H1 (cell line): ENCODE data around the gene RPUSD4. TPM values are rescaled to one million over a fixed set of nuclear protein-coding genes. Genes with fewer than 3 reads are reported as not detected.

ENCODE experiments used
- CTCF ChIA-PET: fragments of 300-600 bp; sonication (Branson Sonifier 250); formaldehyde crosslinking; loops from one replicate; lab custom pipeline; 2021; ENCODE audit not compliant: partially characterized antibody; lab: Charles Lee
- POLR2A ChIA-PET: fragments of 300-600 bp; sonication (Branson Sonifier 250); formaldehyde crosslinking; loops from one replicate; lab custom pipeline; 2021; ENCODE audit warnings: inconsistent platforms; ENCODE audit not compliant: partially characterized antibody; lab: Charles Lee
- DNase-seq, 2 experiments: peaks; one replicate each; pipeline versions ENCODE4 v3.0.0 to v3.0.0-alpha.2; 2010 to 2022; ENCODE audit warnings: low spot score in 2 of 2, low read depth in 1 of 2, mixed read lengths in 1 of 2
- FAIRE-seq: peaks from 2 replicates; lab custom pipeline; 2011; peaks lifted over from hg19 to GRCh38; lab: Jason Lieb, UNC
- H2AFZ ChIP-seq: 2 replicates; pipeline ENCODE4 v1.8.1; 2012; ENCODE audit warnings: low read length, inconsistent platforms
- H2AK5ac ChIP-seq: 2 replicates; pipeline ENCODE4 v1.6.1; 2013; ENCODE audit warnings: low read depth, low read length
- H2BK120ac ChIP-seq: replicated peaks from 2 replicates; pipeline ENCODE3; 2013; ENCODE audit warnings: low read depth, low read length, inconsistent platforms
- H2BK12ac ChIP-seq: 2 replicates; pipeline ENCODE4 v1.6.1; 2013; ENCODE audit warnings: low read depth, low read length
- H2BK15ac ChIP-seq: 2 replicates; pipeline ENCODE4 v1.6.1; 2013; ENCODE audit warnings: low read length
- H2BK20ac ChIP-seq: 2 replicates; pipeline ENCODE4 v1.6.1; 2013; ENCODE audit warnings: low read length
- H2BK5ac ChIP-seq: 2 replicates; pipeline ENCODE4 v1.6.1; 2013; ENCODE audit warnings: low read depth, low read length
- H3K14ac ChIP-seq: 2 replicates; pipeline ENCODE4 v1.6.1; 2013; ENCODE audit warnings: inconsistent platforms; ENCODE audit not compliant: insufficient read length
- H3K18ac ChIP-seq: 2 replicates; pipeline ENCODE4 v1.6.1; 2013; ENCODE audit warnings: low read length; ENCODE audit errors: extremely low read depth
- H3K23ac ChIP-seq: 2 replicates; pipeline ENCODE4 v1.6.1; 2013; ENCODE audit warnings: inconsistent platforms; ENCODE audit not compliant: insufficient read length
- H3K23me2 ChIP-seq: 2 replicates; pipeline ENCODE4 v1.6.1; 2013; ENCODE audit warnings: low read depth, low read length
- H3K27ac ChIP-seq: 2 replicates; pipeline ENCODE4 v1.6.1; 2011; ENCODE audit warnings: low read depth, low read length, inconsistent platforms
- H3K27me3 ChIP-seq, 4 experiments: replicated peaks in 1 of 4; 1 replicate in 1 of 4; 2 replicates in 3 of 4; pipeline versions ENCODE4 v1.6.1 to v1.8.1; 2011 to 2013; ENCODE audit warnings: low read length in 3 of 4, mild to moderate bottlenecking in 3 of 4, inconsistent platforms in 2 of 4, mixed read lengths in 2 of 4, moderate library complexity in 1 of 4; ENCODE audit not compliant: control insufficient read depth in 3 of 4, insufficient read depth in 3 of 4; ENCODE audit errors: extremely low read depth in 1 of 4
- H3K36me3 ChIP-seq, 4 experiments: 2 replicates each; pipeline versions ENCODE4 v1.6.1 to v1.8.1; 2011 to 2013; ENCODE audit warnings: mild to moderate bottlenecking in 4 of 4, low read length in 3 of 4, moderate library complexity in 2 of 4, control low read depth in 1 of 4, inconsistent platforms in 1 of 4; ENCODE audit not compliant: insufficient read depth in 4 of 4, control insufficient read depth in 2 of 4
- H3K4ac ChIP-seq: replicated peaks from 2 replicates; pipeline ENCODE3; 2013; ENCODE audit warnings: low read length, low read depth, mixed read lengths, inconsistent platforms; ENCODE audit not compliant: insufficient read length
- H3K4me1 ChIP-seq, 4 experiments: replicated peaks in 1 of 4; 1 replicate in 1 of 4; 2 replicates in 3 of 4; pipeline versions ENCODE4 v1.6.1 to v1.8.1; 2011 to 2013; ENCODE audit warnings: low read length in 3 of 4, inconsistent platforms in 2 of 4, mixed read lengths in 1 of 4; ENCODE audit not compliant: insufficient read depth in 4 of 4, control insufficient read depth in 3 of 4
- H3K4me2 ChIP-seq, 2 experiments: 2 replicates each; pipeline versions ENCODE4 v1.6.1 to v1.8.1; 2011 to 2013; ENCODE audit warnings: low read depth in 2 of 2, low read length in 2 of 2, control low read depth in 1 of 2, inconsistent platforms in 1 of 2, mild to moderate bottlenecking in 1 of 2; ENCODE audit not compliant: insufficient read depth in 1 of 2
- H3K4me3 ChIP-seq, 4 experiments: fragments of 200-600, 300-600 bp in 1 of 4; sonication (generic), shearing (Covaris generic), sonication (Bioruptor Twin) in 1 of 4; 2 replicates each; pipeline versions ENCODE4 v1.5.1 to v1.8.1; 2011 to 2016; ENCODE audit warnings: low read length in 4 of 4, low read depth in 3 of 4, control low read depth in 2 of 4, inconsistent platforms in 2 of 4, mild to moderate bottlenecking in 2 of 4, mixed read lengths in 1 of 4, moderate library complexity in 1 of 4; ENCODE audit not compliant: insufficient read depth in 2 of 4; ENCODE audit errors: extremely low read depth in 1 of 4
- H3K56ac ChIP-seq: replicated peaks from 2 replicates; pipeline ENCODE3; 2013; ENCODE audit warnings: low read depth, mild to moderate bottlenecking, mixed read lengths, low read length, inconsistent platforms; ENCODE audit not compliant: insufficient read length
- H3K79me1 ChIP-seq: 2 replicates; pipeline ENCODE4 v1.6.1; 2013; ENCODE audit warnings: low read depth, low read length, control low read depth
- H3K79me2 ChIP-seq, 2 experiments: 2 replicates each; pipeline versions ENCODE4 v1.6.1 to v1.8.1; 2012 to 2013; ENCODE audit warnings: low read length in 2 of 2, mild to moderate bottlenecking in 2 of 2, inconsistent platforms in 1 of 2; ENCODE audit not compliant: insufficient read depth in 2 of 2, control insufficient read depth in 1 of 2
- H3K9ac ChIP-seq, 4 experiments: replicated peaks in 1 of 4; 1 replicate in 1 of 4; 2 replicates in 3 of 4; pipeline versions ENCODE4 v1.6.1 to v1.8.1; 2011 to 2013; ENCODE audit warnings: low read depth in 3 of 4, low read length in 3 of 4, control low read depth in 2 of 4, mild to moderate bottlenecking in 2 of 4, moderate library complexity in 2 of 4, inconsistent platforms in 1 of 4; ENCODE audit errors: extremely low read depth in 1 of 4
- H3K9me3 ChIP-seq, 2 experiments: 2 replicates each; pipeline versions ENCODE4 v1.6.1 to v1.8.1; 2012 to 2013; ENCODE audit warnings: mild to moderate bottlenecking in 2 of 2, moderate library complexity in 2 of 2, control low read depth in 1 of 2, inconsistent platforms in 1 of 2, low read depth in 1 of 2, low read length in 1 of 2, mixed read lengths in 1 of 2; ENCODE audit not compliant: insufficient read depth in 2 of 2
- H4K20me1 ChIP-seq, 2 experiments: replicated peaks in 1 of 2; 2 replicates each; pipeline versions ENCODE3 to v1.8.1; 2011 to 2013; ENCODE audit warnings: inconsistent platforms in 2 of 2, low read length in 2 of 2, mild to moderate bottlenecking in 1 of 2; ENCODE audit not compliant: insufficient read depth in 2 of 2, control insufficient read depth in 1 of 2
- H4K5ac ChIP-seq: 2 replicates; pipeline ENCODE4 v1.6.1; 2013; ENCODE audit warnings: low read length, low read depth, mixed read lengths, inconsistent platforms; ENCODE audit not compliant: insufficient read length
- H4K8ac ChIP-seq: 2 replicates; pipeline ENCODE4 v1.8.0; 2013; ENCODE audit warnings: mild to moderate bottlenecking, moderate library complexity, low read length, inconsistent platforms; ENCODE audit not compliant: insufficient read depth; ENCODE audit errors: extremely low read depth
- H4K91ac ChIP-seq: replicated peaks from 2 replicates; pipeline ENCODE3; 2013; ENCODE audit warnings: low read length, mixed read lengths, inconsistent platforms; ENCODE audit not compliant: insufficient read length
- ASH2L ChIP-seq: fragments of 200-600, 300-600 bp; sonication (generic); IDR thresholded peaks from one replicate; pipeline ENCODE4 v1.7.1; 2017; ENCODE audit warnings: low read length
- CEBPB ChIP-seq: IDR thresholded peaks from 2 replicates; pipeline ENCODE4 v1.6.1; 2012; ENCODE audit warnings: low read depth, low read length
- CHD1 ChIP-seq: IDR thresholded peaks from 2 replicates; pipeline ENCODE4 v1.6.1; 2012; ENCODE audit warnings: low read depth, low read length, improper control_type of control experiment
- EZH2 ChIP-seq: fragments of 200-600 bp; sonication (generic); IDR thresholded peaks from 2 replicates; pipeline ENCODE4 v1.7.1; 2012; ENCODE audit warnings: low read depth, mild to moderate bottlenecking, moderate library complexity, low read length, inconsistent platforms; ENCODE audit not compliant: severe bottlenecking
- GTF2F1 ChIP-seq: IDR thresholded peaks from 2 replicates; pipeline ENCODE4 v1.6.1; 2012; ENCODE audit warnings: low read depth, low read length, improper control_type of control experiment, borderline replicate concordance
- MAFK ChIP-seq: IDR thresholded peaks from 2 replicates; pipeline ENCODE4 v1.6.1; 2012; ENCODE audit warnings: low read depth, mild to moderate bottlenecking, improper control_type of control experiment, low read length
- NRF1 ChIP-seq: IDR thresholded peaks from 2 replicates; pipeline ENCODE4 v1.6.1; 2011; ENCODE audit warnings: mild to moderate bottlenecking, low read depth, low read length, improper control_type of control experiment
- SIN3A ChIP-seq, 2 experiments: IDR thresholded peaks in 1 of 2; conservative IDR thresholded peaks in 1 of 2; 2 replicates each; pipeline ENCODE4 v1.6.1; 2011 to 2012; ENCODE audit warnings: low read length in 2 of 2, improper control_type of control experiment in 1 of 2, low read depth in 1 of 2, mild to moderate bottlenecking in 1 of 2
- SIRT6 ChIP-seq: IDR thresholded peaks from one replicate; pipeline ENCODE4 v1.7.1; 2012; ENCODE audit warnings: low read length, inconsistent platforms
- TBP ChIP-seq: IDR thresholded peaks from 2 replicates; pipeline ENCODE4 v1.6.1; 2011; ENCODE audit warnings: low read depth, low read length, improper control_type of control experiment
- WGBS, 2 experiments: shearing (Covaris generic) in 1 of 2; methylation state at CpG; one replicate each; pipeline versions ENCODE4 v1.1.6 to v1.1.7; 2013 to 2015; ENCODE audit warnings: low lambda C conversion rate in 2 of 2, mixed read lengths in 2 of 2, inconsistent platforms in 1 of 2, low coverage in 1 of 2, missing lambda C conversion rate in 1 of 2; ENCODE audit not compliant: insufficient replicate concordance in 2 of 2, insufficient coverage in 1 of 2, insufficient read length in 1 of 2; ENCODE audit errors: extremely low coverage in 1 of 2, missing lambda C conversion rate in 1 of 2; 5-methylcytosine and 5-hydroxymethylcytosine counted together
- polyA plus RNA-seq, 7 experiments: library from polyadenylated mRNA; depleted of rRNA in 3 of 7; stranded (reverse) in 5 of 7; unstranded in 2 of 7; fragments of >200 nt in 5 of 7; fragments of 200-250 nt in 2 of 7; gene quantifications; 1 replicate in 5 of 7; 2 replicates in 1 of 7; 4 replicates in 1 of 7; pipeline versions ENCODE4 v1.2.1 to v1.2.3, GENCODE V29; 2011 to 2013; ENCODE audit warnings: missing spikeins in 2 of 7, mixed read lengths in 2 of 7
- total RNA-seq: library from RNA; stranded (reverse); fragmentation: NEBNext Ultra II Directional; extraction: Animal tissue kit (Norgen Biotek cat#: 25700); gene quantifications from 2 replicates; pipeline ENCODE4 v1.2.1, GENCODE V29; 2021
- TF ChIP-seq, protein P1 (sequence below): IDR thresholded peaks from 2 replicates; pipeline ENCODE4 v1.6.1; 2012; ENCODE audit warnings: low read length, inconsistent platforms

RPUSD4 gene
- total and polyA plus RNA-seq, 2 of the 8 experiments (the other 6 are each of a cell fraction or from before 2014, with no cell fraction given) = 36.1 to 50.7 TPM

DNA sequence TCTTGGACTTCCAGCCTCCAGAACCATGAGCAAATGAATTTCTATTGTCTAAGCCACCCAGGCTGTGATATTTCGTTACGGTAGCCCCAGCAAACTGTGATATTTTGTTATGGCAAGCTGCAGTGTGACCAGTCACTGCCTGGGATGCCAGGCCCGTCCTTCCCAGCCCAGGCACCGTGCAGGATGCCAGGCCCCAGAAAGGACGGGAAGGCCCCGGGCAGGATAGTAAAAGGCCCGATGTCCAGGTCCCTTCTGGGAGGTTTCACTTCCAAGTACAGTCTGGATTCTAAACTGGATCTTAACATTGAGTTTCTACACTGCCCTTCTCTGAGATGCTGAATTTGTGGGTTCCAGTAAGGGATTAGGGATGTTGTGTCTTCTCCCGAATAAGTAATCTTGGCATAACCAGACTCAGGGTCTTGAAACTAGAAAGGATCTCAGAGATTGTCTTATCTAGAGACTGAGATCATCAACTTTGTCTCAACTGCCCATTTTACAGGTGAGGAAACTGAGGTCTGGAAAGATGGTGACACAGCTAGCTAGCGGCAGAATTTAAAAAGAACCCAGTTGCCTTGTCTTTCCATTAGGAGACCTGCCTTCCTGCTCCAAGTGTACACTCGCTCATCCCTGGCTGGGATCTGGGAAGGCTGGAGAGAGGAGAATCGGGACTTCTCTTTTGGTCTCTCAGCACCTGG, 19.9 kb downstream of the RPUSD4 start:
- Histone ChIP-seq H4K20me1 (peaks cover 0 to 6% of the 10 kb centered on the region in 2 experiments), H3K56ac (no peak overlapping the region), H2AFZ (no peak overlapping the region), H3K27ac (no peak overlapping the region), H3K4me2 (no peak overlapping the region), H3K9ac (no peak overlapping the region), H4K5ac (no peak overlapping the region), H3K4me3 (no peak overlapping the region), H2BK20ac (no peak overlapping the region), H3K79me1 (no peaks in the 10 kb centered on the region; the same call in 1 of the 2 replicates), H2BK120ac (no peak overlapping the region), H2BK12ac (no peak overlapping the region), H3K23ac (no peak overlapping the region), H3K36me3 (peaks cover 3 to 14% (median 8%) of the 10 kb centered on the region in 4 experiments; a peak in 6 of 8 replicates), H3K18ac (no peak overlapping the region), H4K91ac (no peak overlapping the region), H3K23me2 (no peaks in the 10 kb centered on the region), H3K14ac (no peak overlapping the region), H2BK5ac (no peak overlapping the region), H2AK5ac (no peak overlapping the region), H3K27me3 (no peaks in the 10 kb centered on the region), H3K4ac (no peak overlapping the region), H2BK15ac (no peak overlapping the region), H3K79me2 (no peaks in the 10 kb centered on the region), H4K8ac (no peak overlapping the region), H3K4me1 (peaks cover 0 to 2% (median 0%) of the 10 kb centered on the region in 4 experiments; a peak in 1 of 7 replicates), H3K9me3 (no peaks in the 10 kb centered on the region; a peak in 1 of 4 replicates)
- ChIA-PET CTCF (interaction anchor here (0.7 to 12.5 kb wide), 9 partner anchors 13 to 273 kb away, joined by 3 to 118 read pairs (median 4); no protein-coding TSS in a partner anchor), POLR2A (interaction anchor here (1.4 kb wide), 2 partner anchors 8 to 130 kb away, joined by 3 read pairs; no protein-coding TSS in a partner anchor)
- 90% methylated on average over 11 of the region's 11 CpGs; no CpG with 5 or more reads in 1 of the 2 experiments for WGBS, 2 experiments
- FAIRE-seq = no peak
- DNase-seq = no peak
- TF ChIP-seq EZH2 (no peak), MAFK (no peak), GTF2F1 (no peak), NRF1 (no peak), CHD1 (no peak), CEBPB (no peak), SIRT6 (no peak), ASH2L (no peak), SIN3A (conservative IDR thresholded peaks at IDR 0.05 in 1 of 2, IDR thresholded peaks at IDR 0.05 in 1 of 2; ENCODE audit: low read depth in 1 of 2, low read length in 2 of 2) (no peak), TBP (no peak)
- TF ChIP-seq, protein P1, sequence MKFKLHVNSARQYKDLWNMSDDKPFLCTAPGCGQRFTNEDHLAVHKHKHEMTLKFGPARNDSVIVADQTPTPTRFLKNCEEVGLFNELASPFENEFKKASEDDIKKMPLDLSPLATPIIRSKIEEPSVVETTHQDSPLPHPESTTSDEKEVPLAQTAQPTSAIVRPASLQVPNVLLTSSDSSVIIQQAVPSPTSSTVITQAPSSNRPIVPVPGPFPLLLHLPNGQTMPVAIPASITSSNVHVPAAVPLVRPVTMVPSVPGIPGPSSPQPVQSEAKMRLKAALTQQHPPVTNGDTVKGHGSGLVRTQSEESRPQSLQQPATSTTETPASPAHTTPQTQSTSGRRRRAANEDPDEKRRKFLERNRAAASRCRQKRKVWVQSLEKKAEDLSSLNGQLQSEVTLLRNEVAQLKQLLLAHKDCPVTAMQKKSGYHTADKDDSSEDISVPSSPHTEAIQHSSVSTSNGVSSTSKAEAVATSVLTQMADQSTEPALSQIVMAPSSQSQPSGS = no peak
